Measurements from ENCODE around the gene ALG8. TPM values are rescaled to one million over a fixed set of nuclear protein-coding genes. Genes with fewer than 3 reads are reported as not detected.
"Not testable (repeated sequence)": the region's sequence is repeated elsewhere in the genome, so short reads cannot be mapped to it uniquely, and the experiment has no call there.

ALG8 gene
- total RNA-seq, 2 donors from 2014 or later = 22.7 to 40.1 TPM

DNA sequence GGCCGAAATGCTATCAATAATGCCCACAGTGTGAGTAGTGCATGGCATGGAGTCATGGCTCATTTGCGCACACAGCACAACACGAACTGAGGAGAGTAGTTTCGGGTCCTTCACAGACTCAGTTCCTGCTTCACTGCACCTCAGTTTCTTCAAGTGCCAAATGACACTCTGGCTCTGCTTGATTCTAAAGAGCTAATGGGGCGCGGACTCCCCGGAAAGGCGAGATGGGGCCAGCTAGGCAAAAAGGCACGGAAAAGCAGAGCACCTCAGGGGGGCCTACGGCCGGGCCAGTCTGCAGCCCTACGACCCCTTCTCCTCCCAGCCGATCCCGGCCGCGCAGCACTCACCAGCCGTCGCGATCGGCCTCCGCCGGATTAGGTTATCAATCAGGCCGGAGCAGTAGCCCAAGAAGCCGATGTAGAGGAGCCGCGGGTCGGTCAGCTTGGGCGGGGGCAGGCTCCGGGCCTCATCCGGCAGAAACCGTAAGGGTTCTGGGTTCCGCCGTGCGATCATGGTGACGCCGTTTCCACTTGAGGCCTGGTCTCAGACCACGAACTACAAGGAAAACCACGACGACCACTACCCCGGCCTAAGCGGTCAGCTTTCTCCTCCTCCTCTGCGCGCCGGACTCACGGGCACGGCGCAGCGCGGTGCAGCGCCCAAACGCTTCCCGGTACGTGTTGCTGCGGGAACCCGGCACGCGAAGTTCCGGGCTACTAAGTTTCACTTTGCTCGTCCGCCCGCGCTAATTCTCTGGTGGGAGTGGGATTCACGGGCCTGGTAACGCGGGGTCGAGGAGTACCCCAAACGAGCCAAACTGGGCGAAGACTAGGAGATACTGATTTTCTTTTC is 60.0 kb downstream of the ALG8 start, which contains the start of gene NDUFC2:
Gene NDUFC2, minus strand, starts transcription at position 631 of the 852 bp plus-strand sequence. Its CDS starts 118 bp downstream, at position 513.
- Histone ChIP-seq H3K9me3 (no peaks in the 10 kb centered on the region), H3K4me3 (peak within 1 kb of the TSS; percentile 90), H3K36me3 (no peaks in the 10 kb centered on the region), H3K4me1 (peaks cover 7% of the 10 kb centered on the region), H3K27ac (peak within 1 kb of the TSS; percentile 72), H3K9ac (ENCODE audit: low read depth in 2 of 2, low read length in 2 of 2) (peak within 1 kb of the TSS; percentile 87 to 96), H3K27me3 (no peaks in the 10 kb centered on the region)
- peak; percentile 77 for DNase-seq
- TF ChIP-seq, protein P1, sequence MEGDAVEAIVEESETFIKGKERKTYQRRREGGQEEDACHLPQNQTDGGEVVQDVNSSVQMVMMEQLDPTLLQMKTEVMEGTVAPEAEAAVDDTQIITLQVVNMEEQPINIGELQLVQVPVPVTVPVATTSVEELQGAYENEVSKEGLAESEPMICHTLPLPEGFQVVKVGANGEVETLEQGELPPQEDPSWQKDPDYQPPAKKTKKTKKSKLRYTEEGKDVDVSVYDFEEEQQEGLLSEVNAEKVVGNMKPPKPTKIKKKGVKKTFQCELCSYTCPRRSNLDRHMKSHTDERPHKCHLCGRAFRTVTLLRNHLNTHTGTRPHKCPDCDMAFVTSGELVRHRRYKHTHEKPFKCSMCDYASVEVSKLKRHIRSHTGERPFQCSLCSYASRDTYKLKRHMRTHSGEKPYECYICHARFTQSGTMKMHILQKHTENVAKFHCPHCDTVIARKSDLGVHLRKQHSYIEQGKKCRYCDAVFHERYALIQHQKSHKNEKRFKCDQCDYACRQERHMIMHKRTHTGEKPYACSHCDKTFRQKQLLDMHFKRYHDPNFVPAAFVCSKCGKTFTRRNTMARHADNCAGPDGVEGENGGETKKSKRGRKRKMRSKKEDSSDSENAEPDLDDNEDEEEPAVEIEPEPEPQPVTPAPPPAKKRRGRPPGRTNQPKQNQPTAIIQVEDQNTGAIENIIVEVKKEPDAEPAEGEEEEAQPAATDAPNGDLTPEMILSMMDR (IDR thresholded peaks at IDR 0.05) = no peak
- intact Hi-C loops (cut with DNase I) = no loop called here

GRCh38 chr11:78078218-78079167 is 60.9 kb downstream of the ALG8 start:
- TF ChIP-seq, protein P1 (IDR thresholded peaks at IDR 0.05) = no peak
- no peaks in the 10 kb centered on the region for H3K27me3 ChIP-seq
- peak overlapping the region; percentile 87 to 96 for H3K9ac ChIP-seq (ENCODE audit: low read depth in 2 of 2, low read length in 2 of 2)
- H3K9me3 ChIP-seq = no peaks in the 10 kb centered on the region
- intact Hi-C loops (cut with DNase I) = no loop called here
- no peak for DNase-seq
- H3K4me3 ChIP-seq = peak overlapping the region; percentile 90
- H3K4me1 ChIP-seq = peaks cover 7% of the 10 kb centered on the region
- H3K27ac ChIP-seq = no peak overlapping the region
- H3K36me3 ChIP-seq = no peaks in the 10 kb centered on the region

DNA sequence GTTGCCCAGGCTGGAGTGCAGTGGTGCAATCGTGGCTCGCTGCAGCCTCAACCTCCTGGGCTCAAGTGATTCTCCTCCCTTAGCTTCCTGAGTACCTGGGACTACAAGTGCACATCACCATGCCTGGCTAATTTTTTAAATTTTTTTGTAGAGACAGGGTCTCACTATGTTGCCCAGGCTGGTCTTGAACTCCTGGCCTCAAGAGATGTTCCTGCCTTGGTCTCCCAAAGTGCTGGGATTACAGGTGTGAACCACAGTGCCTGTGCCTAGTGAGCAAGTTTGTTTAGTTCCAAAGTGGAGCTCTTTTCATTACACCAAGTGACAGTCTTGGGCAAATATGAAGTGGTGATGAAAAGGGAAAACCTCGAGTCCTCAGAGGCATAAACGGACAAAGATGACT is 61.8 kb downstream of the ALG8 start:
- H3K27me3 ChIP-seq; DNase-seq; H3K4me3 ChIP-seq; intact Hi-C loops (cut with DNase I); H3K4me1 ChIP-seq; H3K9me3 ChIP-seq; H3K9ac ChIP-seq (ENCODE audit: low read depth in 2 of 2, low read length in 2 of 2); H3K27ac ChIP-seq; H3K36me3 ChIP-seq: not testable (repeated sequence)

DNA sequence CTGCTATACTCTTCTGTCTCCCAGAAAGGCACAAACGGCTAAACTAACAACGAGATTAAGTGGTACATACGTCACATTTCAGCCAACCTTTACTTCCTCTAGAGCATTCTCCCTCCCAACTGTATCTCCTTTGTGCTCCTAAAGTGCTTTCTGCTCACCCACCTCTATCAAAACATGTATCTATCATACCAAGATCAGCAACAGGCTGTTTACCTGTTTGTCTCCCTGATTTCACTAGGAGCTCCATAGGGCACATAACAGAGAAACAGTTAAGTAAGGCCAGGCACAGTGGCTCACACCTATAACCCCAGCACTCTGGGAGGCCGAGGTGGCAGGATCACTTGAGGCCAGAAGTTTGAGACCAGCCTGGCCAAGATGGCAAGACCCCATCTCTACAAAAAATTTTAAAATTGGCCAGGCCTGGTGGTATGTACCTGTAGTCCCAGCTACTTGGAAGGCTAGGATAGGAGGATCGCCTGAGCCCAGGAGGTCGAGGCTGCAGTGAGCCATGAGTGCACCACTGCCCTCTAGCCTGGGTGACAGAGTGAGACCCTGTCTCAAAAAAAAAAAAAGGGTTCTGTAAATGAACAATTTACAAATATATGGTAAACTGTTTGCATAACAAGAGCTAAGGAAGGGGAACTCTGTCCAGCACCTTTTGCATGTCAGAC is 62.6 kb downstream of the ALG8 start:
- no peaks in the 10 kb centered on the region for H3K27me3 ChIP-seq
- no peak overlapping the region for H3K9ac ChIP-seq (ENCODE audit: low read depth in 2 of 2, low read length in 2 of 2)
- no peaks in the 10 kb centered on the region for H3K9me3 ChIP-seq
- DNase-seq = no peak
- intact Hi-C loops (cut with DNase I) = no loop called here
- H3K36me3 ChIP-seq = no peaks in the 10 kb centered on the region
- H3K27ac ChIP-seq = no peak overlapping the region
- H3K4me3 ChIP-seq = no peak overlapping the region
- H3K4me1 ChIP-seq = peaks cover 7% of the 10 kb centered on the region
- TF ChIP-seq, protein P1 (IDR thresholded peaks at IDR 0.05) = no peak

- TF ChIP-seq, protein P1 (IDR thresholded peaks at IDR 0.05) = no peak
- no peak for DNase-seq
- intact Hi-C loops (cut with DNase I) = no loop called here
Observed at GRCh38 chr11:78074756-78075155, 64.7 kb downstream of the ALG8 start.

More at GRCh38 chr11:78074756-78075155, 64.7 kb downstream of the ALG8 start:
- Histone ChIP-seq H3K27ac (no peak overlapping the region), H3K4me3 (no peak overlapping the region), H3K9me3 (no peaks in the 10 kb centered on the region), H3K27me3 (no peaks in the 10 kb centered on the region), H3K36me3 (no peaks in the 10 kb centered on the region), H3K9ac (ENCODE audit: low read depth in 2 of 2, low read length in 2 of 2) (no peak overlapping the region), H3K4me1 (peaks cover 7% of the 10 kb centered on the region)
